M059J (cell line): ENCODE results near the gene MT1F. TPM values are rescaled to one million over a fixed set of nuclear protein-coding genes. Genes with fewer than 3 reads are reported as not detected.
"Not testable (repeated sequence)": the region's sequence is repeated elsewhere in the genome, so short reads cannot be mapped to it uniquely, and the experiment has no call there.

Source experiments
- DNase-seq: peaks from one replicate; pipeline ENCODE4 v3.0.0-alpha.2; 2012; ENCODE audit warnings: low read depth
- total RNA-seq: library from RNA; depleted of rRNA; stranded (reverse); fragments of >200 nt; shearing (Covaris generic); gene quantifications from 2 replicates; pipeline ENCODE4 v1.2.3, GENCODE V29; 2014; rRNA removed

The MT1F gene
- total RNA-seq = 12.8 and 13.0 TPM in 2 replicates

DNA sequence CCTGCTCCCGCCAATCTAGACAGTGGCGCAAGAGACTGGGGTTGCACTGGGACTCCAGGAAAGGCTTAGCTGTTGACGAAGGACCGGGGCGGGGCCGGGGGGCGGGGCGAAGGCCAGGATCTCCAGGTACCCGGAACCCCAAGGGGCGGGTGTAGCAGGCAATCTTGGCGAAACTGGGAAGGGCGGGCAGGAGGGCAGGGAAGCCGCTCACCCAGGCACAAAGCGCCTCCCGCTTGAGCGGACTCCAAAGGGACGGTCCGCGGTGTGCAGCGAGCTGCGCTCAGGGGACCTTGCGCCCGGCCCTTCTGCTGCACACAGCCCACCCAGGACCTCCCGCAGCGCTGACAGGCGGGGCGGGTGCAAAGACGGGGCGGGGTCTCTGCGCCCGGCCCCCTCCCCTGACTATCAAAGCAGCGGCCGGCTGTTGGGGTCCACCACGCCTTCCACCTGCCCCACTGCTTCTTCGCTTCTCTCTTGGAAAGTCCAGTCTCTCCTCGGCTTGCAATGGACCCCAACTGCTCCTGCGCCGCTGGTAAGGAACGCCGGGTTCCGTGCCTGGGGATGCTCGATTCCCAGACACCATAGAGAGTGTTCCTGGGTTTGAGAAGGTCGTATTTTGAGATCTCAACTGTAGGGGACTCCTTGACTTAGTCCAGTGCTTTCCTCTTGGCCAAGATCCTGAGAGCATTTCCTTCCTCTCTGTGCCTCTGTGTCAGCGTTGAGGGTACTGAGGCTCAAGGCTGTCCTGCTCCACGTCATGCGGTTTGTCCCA lies at the start of gene MT1F:
Gene MT1F (plus strand): TSS at position 405 of the 772 bp plus-strand sequence. CDS start 100 bp downstream, at position 505.
- peak; percentile 79 for DNase-seq

DNA sequence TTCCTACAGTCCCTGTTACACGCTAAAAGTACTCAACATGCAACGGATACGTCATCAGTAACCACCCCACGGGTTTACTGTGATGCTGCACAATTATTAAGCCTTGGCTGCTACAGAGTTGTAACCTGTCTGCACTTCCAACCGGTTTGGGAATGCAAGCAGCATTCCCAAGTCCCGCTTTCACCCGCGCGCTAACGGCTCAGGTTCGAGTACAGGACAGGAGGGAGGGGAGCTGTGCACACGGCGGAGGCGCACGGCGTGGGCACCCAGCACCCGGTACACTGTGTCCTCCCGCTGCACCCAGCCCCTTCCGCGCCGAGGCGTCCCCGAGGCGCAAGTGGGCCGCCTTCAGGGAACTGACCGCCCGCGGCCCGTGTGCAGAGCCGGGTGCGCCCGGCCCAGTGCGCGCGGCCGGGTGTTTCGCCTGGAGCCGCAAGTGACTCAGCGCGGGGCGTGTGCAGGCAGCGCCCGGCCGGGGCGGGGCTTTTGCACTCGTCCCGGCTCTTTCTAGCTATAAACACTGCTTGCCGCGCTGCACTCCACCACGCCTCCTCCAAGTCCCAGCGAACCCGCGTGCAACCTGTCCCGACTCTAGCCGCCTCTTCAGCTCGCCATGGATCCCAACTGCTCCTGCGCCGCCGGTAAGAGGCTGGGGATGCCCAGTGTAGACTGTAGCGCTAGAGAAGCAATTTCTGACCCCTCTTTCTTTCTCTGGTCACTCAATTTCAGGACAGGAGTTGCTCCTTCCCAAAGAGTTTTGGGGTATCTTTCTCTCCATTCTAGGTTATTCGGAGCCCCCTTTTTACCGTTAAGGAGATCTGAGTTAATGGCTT lies 49.5 kb upstream of the MT1F start, which contains the start of gene MT2A:
Gene MT2A (plus strand): TSS at position 542 of the 833 bp plus-strand sequence. CDS start 72 bp downstream, at position 614.
- peak; percentile 97 for DNase-seq

DNA sequence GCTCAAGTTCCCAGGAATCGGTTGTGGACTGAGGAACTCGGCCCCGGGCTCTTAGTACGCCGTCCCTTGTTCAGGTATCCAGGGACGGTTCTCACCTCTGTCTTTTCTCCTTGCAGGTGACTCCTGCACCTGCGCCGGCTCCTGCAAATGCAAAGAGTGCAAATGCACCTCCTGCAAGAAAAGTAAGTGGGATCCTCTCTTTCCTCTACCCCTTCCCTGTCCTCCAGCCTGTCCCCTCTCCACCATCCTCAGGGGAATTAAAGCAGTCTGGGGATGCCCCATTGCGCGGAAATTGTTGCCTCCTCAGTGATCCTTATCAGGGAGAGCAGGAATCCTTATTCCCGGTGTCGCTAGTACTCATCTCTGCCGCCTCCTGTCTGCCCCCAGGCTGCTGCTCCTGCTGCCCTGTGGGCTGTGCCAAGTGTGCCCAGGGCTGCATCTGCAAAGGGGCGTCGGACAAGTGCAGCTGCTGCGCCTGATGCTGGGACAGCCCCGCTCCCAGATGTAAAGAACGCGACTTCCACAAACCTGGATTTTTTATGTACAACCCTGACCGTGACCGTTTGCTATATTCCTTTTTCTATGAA lies 48.8 kb upstream of the MT1F start:
- peak; percentile 53 for DNase-seq

DNA sequence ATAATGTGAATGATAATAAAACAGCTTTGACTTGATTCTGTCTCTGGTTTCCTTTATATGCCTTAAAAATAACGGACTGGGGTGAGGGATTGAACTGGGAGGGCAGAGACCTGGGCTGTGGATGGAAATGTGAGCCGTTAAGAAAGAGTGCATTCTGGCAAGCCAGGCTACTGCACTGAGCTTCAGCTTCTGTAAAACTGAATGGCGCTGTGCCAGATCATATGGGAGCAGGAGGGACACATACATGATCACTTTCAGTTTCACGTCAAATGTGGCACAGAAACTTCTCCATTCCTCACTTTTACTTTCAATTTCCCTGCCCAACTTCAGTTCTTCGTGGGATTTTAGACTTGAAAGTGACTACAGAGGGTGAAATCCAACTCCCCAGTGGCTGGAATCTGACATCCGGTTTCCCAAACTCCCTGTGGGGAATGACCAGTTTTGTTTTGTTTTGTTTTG lies 48.3 kb upstream of the MT1F start:
- peak; percentile 95 for DNase-seq

DNA sequence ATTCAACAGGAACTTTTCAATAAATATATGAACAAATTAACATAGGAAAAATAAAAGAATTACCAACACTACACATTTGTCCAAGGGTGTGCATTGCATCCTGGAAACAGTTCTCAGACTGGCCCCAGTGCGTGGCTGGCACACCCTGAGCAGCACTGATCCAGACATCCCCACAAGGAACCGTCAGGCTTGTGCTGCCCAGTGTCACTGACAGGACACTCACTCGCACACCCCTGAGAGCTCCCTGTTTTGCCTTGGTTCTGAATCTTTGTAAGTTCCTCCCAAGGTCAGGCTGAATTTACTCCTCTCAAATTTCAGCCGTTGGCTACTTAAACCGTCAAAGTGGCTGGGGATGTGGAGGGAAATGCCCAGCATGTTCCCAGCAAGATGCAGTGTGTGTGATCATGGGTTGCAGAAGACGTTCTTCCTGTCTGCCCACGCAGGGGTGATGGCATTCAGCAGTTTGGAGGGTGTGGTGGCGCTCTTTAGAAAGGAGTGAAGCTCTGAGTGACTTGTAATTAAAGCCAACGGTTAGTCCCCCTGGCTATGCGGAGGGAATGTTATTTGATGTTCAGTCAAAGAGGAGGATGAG lies 47.6 kb upstream of the MT1F start:
- peak; percentile 92 for DNase-seq

DNA sequence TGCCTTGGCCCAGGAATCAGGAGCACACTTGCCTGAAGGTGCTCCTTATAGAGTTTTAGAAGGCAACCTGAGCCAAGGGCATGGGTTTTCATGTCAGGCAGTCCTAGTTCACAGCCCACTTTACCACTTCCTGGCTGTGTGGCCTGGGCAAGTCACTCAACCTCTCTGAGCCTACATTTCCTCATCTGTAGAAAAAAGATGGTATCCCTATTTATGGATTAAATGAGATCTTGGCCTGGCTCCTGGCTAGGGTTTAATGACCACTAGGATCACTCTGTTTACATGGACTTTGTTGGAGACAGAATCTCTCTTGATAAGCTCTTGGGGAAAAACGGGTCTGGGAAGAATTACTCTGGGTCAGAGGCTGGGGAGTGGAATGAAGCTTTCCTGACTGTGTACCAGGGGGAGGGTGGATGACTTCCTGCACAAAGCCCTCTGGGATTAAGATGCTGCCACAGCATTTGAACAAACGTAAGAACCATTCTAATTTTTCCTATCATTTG lies 47.1 kb upstream of the MT1F start:
- peak; percentile 56 for DNase-seq

DNA sequence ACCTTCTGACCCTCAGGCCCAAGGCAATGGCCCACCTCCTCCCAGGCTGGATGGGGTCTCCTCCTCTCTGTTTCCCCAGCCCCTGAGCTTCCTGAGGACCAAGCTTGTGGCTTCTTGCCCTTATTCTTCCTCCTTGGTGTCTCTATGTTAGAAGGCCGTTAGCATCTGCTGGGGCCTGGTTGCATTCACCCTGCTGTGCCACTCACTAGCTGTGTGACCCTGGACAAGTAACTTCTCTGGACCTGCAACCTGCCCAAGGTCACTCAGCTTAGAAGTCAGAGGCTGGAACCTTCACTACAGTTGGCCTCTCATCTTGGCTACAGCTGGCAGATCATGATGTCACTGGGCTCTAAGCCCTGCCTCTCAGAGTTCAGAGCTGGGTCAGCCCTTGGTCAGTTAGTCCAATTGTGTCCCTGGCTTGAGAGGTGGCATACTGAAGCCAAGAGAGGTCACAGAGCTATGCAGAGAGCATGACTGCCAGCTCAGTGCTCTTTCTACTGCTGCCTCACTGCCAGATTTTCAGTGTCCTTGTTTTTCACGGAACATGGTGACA lies 46.4 kb upstream of the MT1F start:
- peak; percentile 92 for DNase-seq

DNA sequence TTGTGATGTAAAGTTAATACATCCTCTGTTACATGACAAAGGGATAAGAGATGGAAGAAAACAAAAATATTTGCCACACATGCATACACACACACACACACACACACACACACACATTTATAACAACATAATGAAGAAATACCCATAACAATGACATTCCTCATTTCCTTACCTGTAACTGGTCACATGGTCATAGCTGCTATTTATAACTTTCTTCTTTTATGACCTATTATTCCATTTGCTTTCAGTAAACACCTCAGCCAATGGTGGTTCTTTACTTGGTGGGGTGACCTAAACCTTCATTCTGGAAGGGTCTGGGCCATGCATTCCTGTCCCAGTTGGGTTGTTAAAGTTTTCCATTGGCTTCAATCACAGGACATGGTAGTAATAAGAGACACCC lies 44.1 kb upstream of the MT1F start:
- DNase-seq = peak; percentile 27

DNA sequence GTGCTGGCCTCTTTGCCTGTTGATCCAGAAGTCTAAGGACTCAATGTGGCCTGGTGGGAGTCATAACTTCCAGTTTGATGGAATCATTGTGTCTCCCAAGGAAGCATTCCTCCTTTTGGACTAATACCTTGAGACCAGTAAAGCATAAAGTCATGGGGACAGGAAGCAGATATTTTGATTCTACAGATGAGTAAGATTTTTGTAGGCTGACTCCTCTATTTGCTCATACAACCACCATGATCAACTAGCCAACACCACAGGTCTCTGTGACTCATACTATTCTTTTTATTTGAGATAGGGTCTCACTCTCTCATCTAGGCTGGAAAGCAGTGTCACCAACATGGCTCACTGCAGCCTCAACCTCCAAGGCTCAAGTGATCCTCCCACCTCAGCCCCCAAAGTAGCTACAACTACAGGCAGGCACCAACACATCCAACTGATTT lies 43.2 kb upstream of the MT1F start:
- DNase-seq = peak; percentile 94

DNA sequence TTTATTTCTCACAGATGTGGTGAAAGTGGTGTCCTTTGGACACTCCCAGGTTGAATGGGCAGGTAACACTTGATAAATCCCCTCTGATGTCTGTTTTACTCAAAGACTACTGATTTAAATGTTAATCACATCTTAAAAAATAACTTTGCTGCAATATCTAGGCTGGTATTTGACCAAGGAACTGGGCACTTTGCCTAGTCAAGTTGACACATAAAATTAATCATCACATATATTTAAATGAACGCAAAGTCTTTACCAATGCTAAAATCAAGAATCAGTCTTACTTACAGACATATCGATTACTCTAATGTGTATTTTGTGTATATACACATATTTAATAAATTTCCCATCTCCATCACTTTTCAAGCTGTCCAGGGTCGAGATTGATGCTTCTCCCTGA lies 42.4 kb upstream of the MT1F start:
- DNase-seq = peak; percentile 77

DNA sequence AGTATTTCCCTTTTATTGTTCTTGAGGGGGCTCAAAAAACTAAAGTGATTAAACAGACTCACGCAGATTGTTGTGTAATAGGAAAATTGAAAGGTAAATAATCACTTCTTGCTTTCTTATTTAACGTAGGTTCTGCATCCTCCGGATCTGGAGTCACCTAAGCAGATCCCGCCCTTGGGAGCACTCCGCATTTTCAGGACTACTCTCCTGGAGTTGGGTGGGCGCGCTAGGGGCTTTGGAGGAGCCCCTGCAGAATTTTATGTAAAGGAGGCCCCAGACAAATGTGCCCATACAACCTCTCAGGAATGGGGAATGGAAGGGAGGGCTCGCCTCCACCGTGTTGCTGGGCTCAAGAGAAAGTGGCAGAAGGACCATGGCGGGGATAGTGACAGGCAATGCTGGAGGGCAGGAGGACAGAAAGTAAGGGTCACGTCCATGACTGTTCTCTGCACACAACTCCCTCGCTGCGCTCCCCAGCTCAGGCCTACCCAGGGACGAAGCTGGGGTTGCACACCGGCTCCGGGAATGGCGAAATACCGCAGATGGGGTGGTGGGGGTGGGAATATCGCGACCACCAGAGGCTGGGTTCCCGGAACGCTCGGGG lies 41.0 kb upstream of the MT1F start:
- no peak for DNase-seq

DNA sequence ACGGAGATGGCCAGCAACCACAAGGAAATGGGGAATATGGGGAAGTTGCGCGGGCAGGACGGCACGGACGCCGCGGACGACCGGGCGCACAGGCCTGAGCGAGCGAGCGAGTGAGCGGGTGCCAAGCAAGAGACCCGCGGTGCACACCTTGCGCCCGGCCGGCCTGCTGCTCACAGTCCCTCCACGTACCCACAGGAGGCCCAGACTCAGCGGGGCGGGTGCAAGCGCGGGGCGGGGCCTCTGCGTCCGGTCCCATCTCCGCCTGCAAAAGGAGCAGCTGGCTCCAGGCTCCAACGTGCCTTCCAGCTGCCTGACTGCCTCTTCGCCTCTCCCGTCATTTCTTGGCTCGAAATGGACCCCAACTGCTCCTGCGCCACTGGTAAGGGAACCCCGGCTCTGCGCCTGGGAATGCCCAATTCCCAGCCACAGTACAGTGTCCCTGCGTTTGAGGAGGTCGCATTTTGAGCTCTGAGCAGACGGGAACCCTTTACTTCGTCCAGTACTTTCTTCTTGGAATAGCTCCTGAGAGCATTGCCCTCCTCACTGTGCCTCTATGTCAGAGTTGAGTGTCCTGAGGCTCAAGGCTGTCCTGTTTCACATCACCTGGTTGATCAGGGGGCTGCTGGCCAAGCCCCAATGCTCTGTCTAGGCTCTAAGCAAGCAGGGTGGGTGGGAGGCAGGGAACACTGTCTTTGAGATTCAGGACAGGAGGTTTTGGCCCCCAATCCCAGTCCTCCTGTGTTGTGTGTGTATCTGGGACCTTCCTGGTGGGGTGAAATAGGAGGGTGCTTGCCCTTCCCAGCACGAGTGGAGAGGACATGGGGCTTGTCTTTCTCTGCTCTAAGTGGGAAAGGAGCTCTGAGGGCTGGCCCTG lies 40.3 kb upstream of the MT1F start:
- no peak for DNase-seq

DNA sequence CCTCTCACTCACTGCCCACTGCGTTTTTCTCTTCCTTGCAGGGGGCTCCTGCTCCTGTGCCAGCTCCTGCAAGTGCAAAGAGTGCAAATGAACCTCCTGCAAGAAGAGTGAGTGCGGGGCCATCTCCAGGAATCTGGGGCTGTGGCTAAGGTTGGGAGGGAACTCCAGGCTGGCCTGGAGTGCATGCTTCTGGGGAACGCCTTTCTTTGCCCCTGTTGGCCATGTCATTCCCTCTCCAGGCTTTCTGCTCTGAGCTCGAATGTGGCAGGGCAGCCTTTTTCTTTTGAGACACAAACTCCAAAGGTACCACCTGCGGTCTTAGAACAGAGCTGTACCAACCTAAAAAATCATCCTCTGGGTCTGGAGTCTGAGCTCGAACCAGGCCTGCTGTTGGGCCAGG lies 39.6 kb upstream of the MT1F start:
- DNase-seq = no peak

DNA sequence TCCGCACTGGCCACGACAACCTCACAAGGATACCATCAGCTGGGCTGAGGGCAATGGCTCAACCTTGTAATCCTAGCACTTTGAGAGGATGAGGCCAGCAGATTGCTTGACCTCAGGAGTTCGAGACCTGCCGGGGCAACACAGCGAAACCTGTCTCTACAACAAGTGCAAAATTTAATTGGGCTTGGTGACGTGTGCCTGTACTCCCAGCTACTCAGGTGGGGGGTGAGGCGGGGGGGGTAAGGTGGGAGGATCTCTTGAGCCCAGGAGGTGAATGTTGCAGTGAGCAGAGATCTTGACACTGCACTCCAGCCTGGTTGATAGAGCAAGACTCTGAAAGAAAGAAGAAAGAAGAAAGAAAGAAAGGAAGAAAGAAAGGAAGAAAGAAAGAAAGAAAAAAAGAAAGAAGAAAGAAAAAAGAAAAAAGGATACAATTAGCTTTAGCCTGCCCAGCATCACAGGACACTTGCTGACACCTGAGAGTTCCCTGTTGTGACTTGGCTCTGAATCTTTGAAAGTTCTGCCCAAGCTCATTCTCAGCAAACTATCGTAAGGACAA lies 37.3 kb upstream of the MT1F start:
- no peak for DNase-seq

DNA sequence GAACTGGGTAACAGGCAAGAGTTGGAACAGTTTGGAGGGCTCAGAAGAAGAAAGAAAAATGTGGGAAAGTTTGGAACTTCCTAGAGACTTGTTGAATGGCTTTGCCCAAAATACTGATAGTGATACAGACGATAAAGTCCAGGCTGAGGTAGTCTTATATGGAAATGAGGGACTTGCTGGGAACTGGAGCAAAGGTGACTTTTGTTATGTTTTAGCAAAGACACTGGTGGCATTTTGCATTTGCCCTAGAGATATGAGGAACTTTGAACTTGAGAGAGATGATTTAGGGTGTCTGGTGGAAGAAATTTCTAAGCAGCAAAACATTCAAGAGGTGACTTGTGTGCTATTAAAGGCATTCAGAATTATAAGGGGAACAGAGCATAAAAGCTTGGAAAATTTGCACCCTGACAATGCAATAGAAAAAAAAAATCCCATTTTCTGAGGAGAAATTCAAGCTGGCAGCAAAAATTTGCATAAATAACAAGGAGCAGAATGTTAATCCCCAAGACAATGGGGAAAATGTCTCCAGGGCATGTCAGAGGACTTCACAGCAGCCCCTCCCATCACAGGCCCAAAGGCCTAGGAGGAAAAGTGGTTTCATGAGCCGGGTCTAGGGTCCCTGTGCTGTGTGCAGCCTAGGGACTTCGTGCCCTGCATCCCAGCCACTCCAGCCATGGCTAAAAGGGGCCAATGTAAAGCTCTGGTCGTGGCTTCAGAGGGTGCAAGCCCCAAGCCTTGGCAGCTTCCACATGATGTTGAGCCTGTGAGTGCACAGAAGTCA lies 35.9 kb upstream of the MT1F start:
- peak; percentile 24 for DNase-seq

DNA sequence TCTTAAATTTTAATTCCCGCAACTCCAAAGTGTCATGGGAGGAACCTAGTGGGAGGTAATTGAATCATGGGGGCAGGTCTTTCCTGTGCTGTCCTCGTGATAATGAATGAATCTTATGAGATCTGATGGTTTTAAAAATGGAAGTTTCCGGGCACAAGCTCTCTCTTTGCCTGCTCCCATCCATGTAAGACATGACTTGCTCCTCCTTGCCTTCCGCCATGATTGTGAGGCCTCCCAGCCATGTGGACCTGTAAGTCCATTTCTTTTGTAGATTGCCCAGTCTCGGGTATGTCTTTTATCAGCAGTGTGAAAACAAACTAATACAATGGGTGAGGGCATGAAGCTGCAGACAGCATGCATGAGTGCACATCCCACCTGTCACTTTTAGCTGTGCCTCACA lies 34.6 kb upstream of the MT1F start:
- DNase-seq = not testable (repeated sequence)

DNA sequence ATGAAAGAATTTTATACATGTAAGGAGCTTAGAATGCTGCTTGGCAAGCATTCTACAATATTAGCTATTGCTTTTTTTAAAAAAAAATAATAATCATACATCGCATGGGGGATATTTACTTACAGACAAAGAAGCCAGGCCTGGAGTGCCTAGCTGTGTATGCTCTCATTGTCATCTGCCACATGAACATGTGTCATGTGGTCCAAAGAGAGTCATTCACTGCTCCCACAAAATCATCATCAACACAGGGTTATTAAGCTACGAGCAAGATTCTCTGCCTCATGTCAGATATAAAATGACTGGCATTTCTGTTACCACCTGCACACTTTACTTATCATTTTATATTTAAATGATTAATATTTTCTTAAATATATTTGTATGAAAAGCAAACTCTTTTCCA lies 34.1 kb upstream of the MT1F start:
- DNase-seq = no peak

DNA sequence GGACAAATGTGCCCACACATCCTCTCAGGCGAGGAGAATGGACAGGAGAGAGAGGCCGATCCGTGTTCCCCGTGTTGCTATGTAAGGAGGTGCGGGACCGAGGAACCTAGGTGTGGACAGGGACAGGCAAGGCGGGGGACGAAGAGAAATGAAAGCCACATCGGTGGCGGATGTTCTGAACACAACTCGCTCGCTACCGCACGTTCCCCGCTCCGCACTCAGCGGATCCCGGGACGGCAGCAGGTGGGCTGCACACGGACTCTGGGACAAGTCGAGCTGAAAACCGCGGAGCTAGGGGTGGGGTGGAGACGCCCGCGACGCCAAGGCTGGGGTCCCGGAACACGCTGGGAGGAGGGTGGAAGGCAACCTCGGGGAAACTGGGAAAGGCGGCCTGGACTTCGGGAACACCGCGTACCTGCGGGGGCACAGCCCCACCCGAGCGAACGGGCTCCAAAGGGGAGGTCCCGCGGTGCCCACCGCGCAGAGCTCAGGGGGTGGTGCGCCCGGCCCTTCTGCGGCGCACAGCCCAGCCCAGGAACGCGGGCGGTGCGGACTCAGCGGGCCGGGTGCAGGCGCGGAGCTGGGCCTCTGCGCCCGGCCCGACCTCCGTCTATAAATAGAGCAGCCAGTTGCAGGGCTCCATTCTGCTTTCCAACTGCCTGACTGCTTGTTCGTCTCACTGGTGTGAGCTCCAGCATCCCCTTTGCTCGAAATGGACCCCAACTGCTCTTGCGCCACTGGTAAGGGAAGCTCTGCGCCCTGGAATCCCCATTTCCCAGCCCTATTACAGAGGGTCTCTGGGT lies 32.4 kb upstream of the MT1F start, which contains the start of gene MT1E:
Gene MT1E (plus strand): TSS at position 642 of the 803 bp plus-strand sequence. CDS start 71 bp downstream, at position 713.
- peak; percentile 62 for DNase-seq
